WTC11 (cell line): ENCODE results near the gene PPP1CB. TPM values are rescaled to one million over a fixed set of nuclear protein-coding genes. Genes with fewer than 3 reads are reported as not detected.
A peak's percentile ranks its signal among the peaks of the same experiment; 100 is the strongest.

ENCODE experiments used
- ATAC-seq: fragments of 200-7000 bp; cut with Tn5 transposase; 2 replicates; pipeline ENCODE4 v1.10.0; 2021; ENCODE audit warnings: mild to moderate bottlenecking, moderate library complexity
- CTCF ChIA-PET: fragments of 300-600 bp; sonication (Branson Sonifier 250); formaldehyde crosslinking; loops from one replicate; lab custom pipeline; 2021; ENCODE audit warnings: antibody characterized with exemption; lab: Charles Lee
- POLR2A ChIA-PET: fragments of 350-600 bp; sonication (Branson Sonifier 250); formaldehyde crosslinking; loops from one replicate; lab custom pipeline; 2021; ENCODE audit warnings: antibody characterized with exemption; lab: Charles Lee
- DNase-seq: peaks from one replicate; pipeline ENCODE4 v3.0.0; 2021; ENCODE audit warnings: low spot score
- H3K27ac Mint-ChIP-seq: 2 replicates; pipeline ENCODE4 v1.8.0; 2021; ENCODE audit warnings: mixed read lengths
- H3K27me3 Mint-ChIP-seq: 2 replicates; pipeline ENCODE4 v1.8.0; 2021; ENCODE audit warnings: low read depth, mild to moderate bottlenecking, moderate library complexity, mixed read lengths
- H3K36me3 Mint-ChIP-seq: 2 replicates; pipeline ENCODE4 v1.8.0; 2021; ENCODE audit warnings: mixed read lengths
- H3K4me1 Mint-ChIP-seq: 2 replicates; pipeline ENCODE4 v1.8.0; 2022; ENCODE audit warnings: mixed read lengths
- H3K4me3 Mint-ChIP-seq: 2 replicates; pipeline ENCODE4 v1.8.0; 2021; ENCODE audit warnings: mild to moderate bottlenecking, moderate library complexity, mixed read lengths
- H3K9me3 Mint-ChIP-seq: 2 replicates; pipeline ENCODE4 v1.8.0; 2021; ENCODE audit warnings: mixed read lengths
- ATF3 ChIP-seq: sonication (generic); formaldehyde crosslinking; conservative IDR thresholded peaks from 2 replicates; pipeline ENCODE4 v1.8.1; 2022; ENCODE audit warnings: mild to moderate bottlenecking, missing genetic modification reagents
- E2F1 ChIP-seq: sonication (generic); formaldehyde crosslinking; IDR thresholded peaks from 2 replicates; pipeline ENCODE4 v1.8.0; 2022; ENCODE audit warnings: mild to moderate bottlenecking, missing genetic modification reagents
- FOXJ3 ChIP-seq: sonication (generic); formaldehyde crosslinking; IDR thresholded peaks from 2 replicates; pipeline ENCODE4 v1.9.0; 2021; ENCODE audit warnings: missing genetic modification reagents, mild to moderate bottlenecking, borderline replicate concordance
- GABPB1 ChIP-seq: sonication (generic); formaldehyde crosslinking; IDR thresholded peaks from 2 replicates; pipeline ENCODE4 v1.8.1; 2023; ENCODE audit warnings: mild to moderate bottlenecking, missing genetic modification reagents
- GRHL2 ChIP-seq: fragments of 250-450 bp; sonication (Bioruptor Pico); IDR thresholded peaks from 2 replicates; pipeline ENCODE4 v1.8.0; 2022; ENCODE audit warnings: mild to moderate bottlenecking, moderate library complexity; ENCODE audit not compliant: insufficient replicate concordance, severe bottlenecking
- GTF2I ChIP-seq: fragments of 250-450 bp; sonication (Bioruptor Pico); conservative IDR thresholded peaks from 2 replicates; pipeline ENCODE4 v1.4.0; 2021; ENCODE audit warnings: mild to moderate bottlenecking
- JUN ChIP-seq: sonication (generic); formaldehyde crosslinking; IDR thresholded peaks from 2 replicates; pipeline ENCODE4 v1.8.0; 2023; ENCODE audit warnings: mild to moderate bottlenecking, missing genetic modification reagents
- NFE2L1 ChIP-seq: sonication (generic); formaldehyde crosslinking; IDR thresholded peaks from 2 replicates; pipeline ENCODE4 v1.8.1; 2023; ENCODE audit warnings: missing genetic modification reagents
- NFYB ChIP-seq: sonication (generic); formaldehyde crosslinking; conservative IDR thresholded peaks from 2 replicates; pipeline ENCODE4 v1.8.0; 2022; ENCODE audit warnings: low read depth, missing genetic modification reagents
- PREB ChIP-seq: sonication (generic); formaldehyde crosslinking; IDR thresholded peaks from 2 replicates; pipeline ENCODE4 v1.8.1; 2022; ENCODE audit warnings: mild to moderate bottlenecking, missing genetic modification reagents, moderate library complexity, borderline replicate concordance
- RORB ChIP-seq: fragments of 250-450 bp; sonication (Bioruptor Pico); IDR thresholded peaks from 2 replicates; pipeline ENCODE4 v1.9.0; 2021; ENCODE audit warnings: mild to moderate bottlenecking
- SMAD4 ChIP-seq: sonication (generic); formaldehyde crosslinking; IDR thresholded peaks from 2 replicates; pipeline ENCODE4 v1.8.0; 2022; ENCODE audit warnings: mild to moderate bottlenecking, missing genetic modification reagents
- SP1 ChIP-seq: sonication (generic); formaldehyde crosslinking; conservative IDR thresholded peaks from 2 replicates; pipeline ENCODE4 v1.8.1; 2022; ENCODE audit warnings: missing genetic modification reagents
- TCF7 ChIP-seq: sonication (generic); formaldehyde crosslinking; IDR thresholded peaks from 2 replicates; pipeline ENCODE4 v1.8.0; 2022; ENCODE audit warnings: mild to moderate bottlenecking, low read depth, missing genetic modification reagents, moderate library complexity
- TEAD1 ChIP-seq: sonication (generic); formaldehyde crosslinking; IDR thresholded peaks from 2 replicates; pipeline ENCODE4 v1.8.0; 2022; ENCODE audit warnings: mild to moderate bottlenecking, missing genetic modification reagents
- ZNF121 ChIP-seq: sonication (generic); formaldehyde crosslinking; IDR thresholded peaks from 2 replicates; pipeline ENCODE4 v1.8.0; 2023; ENCODE audit warnings: missing genetic modification reagents
- ZNF396 ChIP-seq: fragments of 250-450 bp; sonication (Bioruptor Pico); IDR thresholded peaks from 2 replicates; pipeline ENCODE4 v1.8.0; 2021; ENCODE audit warnings: mild to moderate bottlenecking, moderate library complexity, borderline replicate concordance
- ZNF512 ChIP-seq: sonication (generic); formaldehyde crosslinking; IDR thresholded peaks from 2 replicates; pipeline ENCODE4 v1.8.1; 2022; ENCODE audit warnings: missing genetic modification reagents, borderline replicate concordance
- total RNA-seq: library from RNA; stranded (reverse); gene quantifications from 3 replicates; pipeline ENCODE4 v1.2.3, GENCODE V29; 2021
- TF ChIP-seq, protein P1 (sequence below): fragments of 250-450 bp; sonication (Bioruptor Pico); IDR thresholded peaks from 2 replicates; pipeline ENCODE4 v1.9.0; 2021; ENCODE audit warnings: mild to moderate bottlenecking
- TF ChIP-seq, protein P2 (sequence below): sonication (generic); formaldehyde crosslinking; conservative IDR thresholded peaks from 2 replicates; pipeline ENCODE4 v1.8.1; 2023; ENCODE audit warnings: mild to moderate bottlenecking, low read depth, missing genetic modification reagents, moderate library complexity
- TF ChIP-seq, protein P3 (sequence below): sonication (generic); formaldehyde crosslinking; IDR thresholded peaks from 2 replicates; pipeline ENCODE4 v1.8.1; 2022; ENCODE audit warnings: mild to moderate bottlenecking, moderate library complexity, missing genetic modification reagents

Gene PPP1CB
- total RNA-seq, 1 experiment from 2014 or later: 133 TPM

GRCh38 chr2:28716265-28716865 lies 35.3 kb upstream of the PPP1CB start (continued):
- TF ChIP-seq ZNF512 (CRISPR knock-in tag) (no peak), SP1 (CRISPR knock-in tag) (no peak), RORB (CRISPR knock-in tag) (no peak), JUN (CRISPR knock-in tag) (no peak), ZNF396 (no peak)
- TF ChIP-seq, protein P1, sequence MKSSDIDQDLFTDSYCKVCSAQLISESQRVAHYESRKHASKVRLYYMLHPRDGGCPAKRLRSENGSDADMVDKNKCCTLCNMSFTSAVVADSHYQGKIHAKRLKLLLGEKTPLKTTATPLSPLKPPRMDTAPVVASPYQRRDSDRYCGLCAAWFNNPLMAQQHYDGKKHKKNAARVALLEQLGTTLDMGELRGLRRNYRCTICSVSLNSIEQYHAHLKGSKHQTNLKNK: no peak

GRCh38 chr2:28717339-28717758 lies 34.3 kb upstream of the PPP1CB start:
- Mint-ChIP-seq H3K9me3 (peaks cover 6% of the 10 kb centered on the region), H3K27ac (no peak overlapping the region), H3K27me3 (no peaks in the 10 kb centered on the region), H3K36me3 (no peaks in the 10 kb centered on the region), H3K4me1 (no peaks in the 10 kb centered on the region), H3K4me3 (no peak overlapping the region)
- no peak for TF ChIP-seq SP1 (CRISPR knock-in tag)
- TF ChIP-seq, protein P2, sequence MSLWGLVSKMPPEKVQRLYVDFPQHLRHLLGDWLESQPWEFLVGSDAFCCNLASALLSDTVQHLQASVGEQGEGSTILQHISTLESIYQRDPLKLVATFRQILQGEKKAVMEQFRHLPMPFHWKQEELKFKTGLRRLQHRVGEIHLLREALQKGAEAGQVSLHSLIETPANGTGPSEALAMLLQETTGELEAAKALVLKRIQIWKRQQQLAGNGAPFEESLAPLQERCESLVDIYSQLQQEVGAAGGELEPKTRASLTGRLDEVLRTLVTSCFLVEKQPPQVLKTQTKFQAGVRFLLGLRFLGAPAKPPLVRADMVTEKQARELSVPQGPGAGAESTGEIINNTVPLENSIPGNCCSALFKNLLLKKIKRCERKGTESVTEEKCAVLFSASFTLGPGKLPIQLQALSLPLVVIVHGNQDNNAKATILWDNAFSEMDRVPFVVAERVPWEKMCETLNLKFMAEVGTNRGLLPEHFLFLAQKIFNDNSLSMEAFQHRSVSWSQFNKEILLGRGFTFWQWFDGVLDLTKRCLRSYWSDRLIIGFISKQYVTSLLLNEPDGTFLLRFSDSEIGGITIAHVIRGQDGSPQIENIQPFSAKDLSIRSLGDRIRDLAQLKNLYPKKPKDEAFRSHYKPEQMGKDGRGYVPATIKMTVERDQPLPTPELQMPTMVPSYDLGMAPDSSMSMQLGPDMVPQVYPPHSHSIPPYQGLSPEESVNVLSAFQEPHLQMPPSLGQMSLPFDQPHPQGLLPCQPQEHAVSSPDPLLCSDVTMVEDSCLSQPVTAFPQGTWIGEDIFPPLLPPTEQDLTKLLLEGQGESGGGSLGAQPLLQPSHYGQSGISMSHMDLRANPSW (CRISPR knock-in tag): no peak
- no peak for TF ChIP-seq TEAD1 (CRISPR knock-in tag)
- TF ChIP-seq ATF3: no peak
- TF ChIP-seq PREB (CRISPR knock-in tag): no peak
- no peak for TF ChIP-seq SMAD4 (CRISPR knock-in tag)
- no peak for TF ChIP-seq FOXJ3 (CRISPR knock-in tag)
- TF ChIP-seq, protein P3, sequence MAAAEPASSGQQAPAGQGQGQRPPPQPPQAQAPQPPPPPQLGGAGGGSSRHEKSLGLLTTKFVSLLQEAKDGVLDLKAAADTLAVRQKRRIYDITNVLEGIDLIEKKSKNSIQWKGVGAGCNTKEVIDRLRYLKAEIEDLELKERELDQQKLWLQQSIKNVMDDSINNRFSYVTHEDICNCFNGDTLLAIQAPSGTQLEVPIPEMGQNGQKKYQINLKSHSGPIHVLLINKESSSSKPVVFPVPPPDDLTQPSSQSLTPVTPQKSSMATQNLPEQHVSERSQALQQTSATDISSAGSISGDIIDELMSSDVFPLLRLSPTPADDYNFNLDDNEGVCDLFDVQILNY (CRISPR knock-in tag): no peak
- no peak for TF ChIP-seq NFE2L1 (CRISPR knock-in tag)
- TF ChIP-seq ZNF121 (CRISPR knock-in tag): no peak
- TF ChIP-seq GTF2I (CRISPR knock-in tag): no peak
- no peak for TF ChIP-seq GABPB1 (CRISPR knock-in tag)
- no peak for TF ChIP-seq E2F1
- no peak for TF ChIP-seq NFYB (CRISPR knock-in tag)
- TF ChIP-seq TCF7: no peak
- TF ChIP-seq GRHL2 (CRISPR knock-in tag): no peak
- ChIA-PET CTCF (no interaction called here), POLR2A (no interaction called here)
- DNase-seq: no peak
- peak; percentile 26; the same call in 1 of the 2 replicates for ATAC-seq
